GM19240 (cell line): ENCODE results near the gene PHLDA3.
"Not testable (repeated sequence)": the region's sequence is repeated elsewhere in the genome, so short reads cannot be mapped to it uniquely, and the experiment has no call there.

ENCODE experiments used
- DNase-seq: peaks from one replicate; pipeline ENCODE4 v3.0.0; 2011; ENCODE audit warnings: low spot score; ENCODE audit not compliant: insufficient read length

Gene PHLDA3

GRCh38 chr1:201503397-201504176, 34.6 kb upstream of the PHLDA3 start:
- DNase-seq, result no peak

GRCh38 chr1:201502511-201502857, 33.5 kb upstream of the PHLDA3 start:
- DNase-seq, result no peak

- DNase-seq, result no peak
Observed at GRCh38 chr1:201501812-201502510, 33.0 kb upstream of the PHLDA3 start.

GRCh38 chr1:201501144-201501543, 32.2 kb upstream of the PHLDA3 start:
- no peak for DNase-seq

- DNase-seq, result no peak
Observed at GRCh38 chr1:201500670-201501120, 31.7 kb upstream of the PHLDA3 start.

- DNase-seq, result no peak
Observed at GRCh38 chr1:201499795-201500669, 31.0 kb upstream of the PHLDA3 start.

- no peak for DNase-seq
Observed at GRCh38 chr1:201499191-201499590, 30.2 kb upstream of the PHLDA3 start.

GRCh38 chr1:201498621-201499020, 29.6 kb upstream of the PHLDA3 start:
- no peak for DNase-seq

- no peak for DNase-seq
Observed at GRCh38 chr1:201497935-201498509, 29.0 kb upstream of the PHLDA3 start.

GRCh38 chr1:201496296-201496690, 27.3 kb upstream of the PHLDA3 start:
- no peak for DNase-seq

GRCh38 chr1:201495551-201496295, 26.7 kb upstream of the PHLDA3 start:
- DNase-seq, result no peak

- DNase-seq, result no peak
Observed at GRCh38 chr1:201493757-201494617, 25.0 kb upstream of the PHLDA3 start.

GRCh38 chr1:201493026-201493656, 24.2 kb upstream of the PHLDA3 start:
- not testable (repeated sequence) for DNase-seq

- DNase-seq, result no peak
Observed at GRCh38 chr1:201491896-201492511, 23.0 kb upstream of the PHLDA3 start.

GRCh38 chr1:201490708-201491131, 21.7 kb upstream of the PHLDA3 start:
- no peak for DNase-seq

GRCh38 chr1:201489643-201490261, 20.8 kb upstream of the PHLDA3 start:
- DNase-seq, result no peak

- no peak for DNase-seq
Observed at GRCh38 chr1:201488830-201489589, 20.0 kb upstream of the PHLDA3 start.

GRCh38 chr1:201487742-201488141, 18.8 kb upstream of the PHLDA3 start:
- DNase-seq, result no peak
